Neural progenitor cell (in vitro differentiated cells): ENCODE measurements around the gene CCDC134. TPM values are rescaled to one million over a fixed set of nuclear protein-coding genes. Genes with fewer than 3 reads are reported as not detected.
A peak's percentile ranks its signal among the peaks of the same experiment; 100 is the strongest.

Experiments
- DNase-seq: peaks from one replicate; pipeline ENCODE4 v3.0.0-alpha.2; 2016; ENCODE audit warnings: low spot score
- H2AFZ ChIP-seq: fragments of 200-600 bp; sonication (generic); replicated peaks from 2 replicates; pipeline ENCODE4 v1.6.1; 2016; ENCODE audit warnings: antibody characterized with exemption
- H3F3A ChIP-seq: fragments of 200-600 bp; sonication (generic); 2 replicates; pipeline ENCODE4 v1.6.1; 2016; ENCODE audit warnings: antibody characterized with exemption, low read depth
- H3K27ac ChIP-seq: fragments of 200-600 bp; sonication (generic); 2 replicates; pipeline ENCODE4 v1.5.1; 2016; ENCODE audit warnings: mild to moderate bottlenecking
- H3K27me3 ChIP-seq: fragments of 200-600 bp; sonication (generic); 2 replicates; pipeline ENCODE4 v1.6.1; 2016; ENCODE audit warnings: mild to moderate bottlenecking, moderate library complexity
- H3K36me3 ChIP-seq: fragments of 200-600 bp; sonication (generic); 2 replicates; pipeline ENCODE4 v1.5.1; 2016
- H3K4me1 ChIP-seq: fragments of 200-600 bp; sonication (generic); 2 replicates; pipeline ENCODE4 v1.6.1; 2016; ENCODE audit warnings: mixed run types
- H3K4me2 ChIP-seq: fragments of 200-600 bp; sonication (generic); 2 replicates; pipeline ENCODE4 v1.6.1; 2016
- H3K4me3 ChIP-seq: fragments of 200-600 bp; sonication (generic); 2 replicates; pipeline ENCODE4 v1.5.1; 2016
- H3K79me2 ChIP-seq: fragments of 200-600 bp; sonication (generic); 2 replicates; pipeline ENCODE4 v1.6.1; 2016; ENCODE audit warnings: low read depth
- H3K9ac ChIP-seq: fragments of 200-600 bp; sonication (generic); 2 replicates; pipeline ENCODE4 v1.6.1; 2016
- H3K9me3 ChIP-seq: fragments of 200-600 bp; sonication (generic); 2 replicates; pipeline ENCODE4 v1.5.1; 2016; ENCODE audit warnings: low read depth
- H4K20me1 ChIP-seq: fragments of 200-600 bp; sonication (generic); 2 replicates; pipeline ENCODE4 v1.6.1; 2016; ENCODE audit warnings: low read depth
- H3K27ac Mint-ChIP-seq: 3 replicates; pipeline ENCODE4 v1.8.0; 2021; ENCODE audit warnings: mixed read lengths
- H3K27me3 Mint-ChIP-seq: 2 replicates; pipeline ENCODE4 v1.8.0; 2022; ENCODE audit warnings: low read depth, mild to moderate bottlenecking, inconsistent platforms, moderate library complexity, mixed read lengths; ENCODE audit not compliant: insufficient read depth
- H3K36me3 Mint-ChIP-seq: 3 replicates; pipeline ENCODE4 v1.8.0; 2021; ENCODE audit warnings: mixed read lengths
- H3K4me1 Mint-ChIP-seq: 3 replicates; pipeline ENCODE4 v1.8.0; 2021; ENCODE audit warnings: mixed read lengths
- H3K4me3 Mint-ChIP-seq: 3 replicates; pipeline ENCODE4 v1.8.0; 2021; ENCODE audit warnings: mild to moderate bottlenecking, moderate library complexity, mixed read lengths
- H3K9me3 Mint-ChIP-seq: 3 replicates; pipeline ENCODE4 v1.8.0; 2020; ENCODE audit warnings: mixed read lengths
- CTCF ChIP-seq: fragments of 200-600 bp; sonication (generic); IDR thresholded peaks from 2 replicates; pipeline ENCODE4 v1.5.1; 2017; ENCODE audit warnings: antibody characterized with exemption, mild to moderate bottlenecking
- EZH2 ChIP-seq: fragments of 200-600 bp; sonication (generic); IDR thresholded peaks from 2 replicates; pipeline ENCODE4 v1.6.1; 2017; ENCODE audit warnings: antibody characterized with exemption, mild to moderate bottlenecking, moderate library complexity
- EZH2phosphoT487 ChIP-seq: fragments of 200-600 bp; sonication (generic); IDR thresholded peaks from 2 replicates; pipeline ENCODE4 v1.6.1; 2017; ENCODE audit warnings: antibody characterized with exemption
- total RNA-seq: library from RNA; depleted of rRNA; stranded (reverse); fragments of >200 nt; gene quantifications from 2 replicates; pipeline ENCODE4 v1.2.3, GENCODE V29; 2015; ENCODE audit warnings: low replicate concordance

The CCDC134 gene
- total RNA-seq, 1 donor from 2014 or later: 8.8 TPM

- Mint-ChIP-seq H3K36me3 (peaks cover 50% of the 10 kb centered on the region), H3K9me3 (no peaks in the 10 kb centered on the region), H3K27ac (no peak overlapping the region), H3K4me3 (no peak overlapping the region), H3K27me3 (peaks cover 2% of the 10 kb centered on the region), H3K4me1 (peaks cover 51% of the 10 kb centered on the region)
- Histone ChIP-seq H3K79me2 (peaks cover 100% of the 10 kb centered on the region), H3K4me3 (no peak overlapping the region), H3K36me3 (peaks cover 3% of the 10 kb centered on the region), H3K27ac (peak overlapping the region; percentile 86), H3K9ac (no peak overlapping the region), H3K4me1 (peaks cover 30% of the 10 kb centered on the region), H4K20me1 (peaks cover 93% of the 10 kb centered on the region), H2AFZ (no peak overlapping the region), H3F3A (peaks cover 28% of the 10 kb centered on the region), H3K4me2 (no peak overlapping the region), H3K9me3 (no peaks in the 10 kb centered on the region), H3K27me3 (no peaks in the 10 kb centered on the region)
- TF ChIP-seq EZH2 (no peak), CTCF (no peak), EZH2phosphoT487 (no peak)
- no peak for DNase-seq
Observed at GRCh38 chr22:41841085-41841712, 40.7 kb downstream of the CCDC134 start.

- Mint-ChIP-seq H3K9me3 (no peaks in the 10 kb centered on the region), H3K4me1 (peaks cover 48% of the 10 kb centered on the region), H3K4me3 (no peak overlapping the region), H3K36me3 (peaks cover 45% of the 10 kb centered on the region), H3K27me3 (peaks cover 2% of the 10 kb centered on the region), H3K27ac (no peak overlapping the region)
- H3K4me2 ChIP-seq: no peak overlapping the region
- H4K20me1 ChIP-seq: peaks cover 97% of the 10 kb centered on the region
- no peaks in the 10 kb centered on the region for H3K36me3 ChIP-seq
- no peaks in the 10 kb centered on the region for H3K27me3 ChIP-seq
- H2AFZ ChIP-seq: no peak overlapping the region
- H3K9ac ChIP-seq: no peak overlapping the region
- no peak for DNase-seq
- TF ChIP-seq EZH2phosphoT487 (no peak), CTCF (no peak), EZH2 (no peak)
- H3K4me3 ChIP-seq: no peak overlapping the region
- H3K79me2 ChIP-seq: peaks cover 100% of the 10 kb centered on the region
- H3K27ac ChIP-seq: no peak overlapping the region
- H3F3A ChIP-seq: peaks cover 33% of the 10 kb centered on the region
- peaks cover 34% of the 10 kb centered on the region for H3K4me1 ChIP-seq
- H3K9me3 ChIP-seq: no peaks in the 10 kb centered on the region
Observed at GRCh38 chr22:41842996-41843970, 42.8 kb downstream of the CCDC134 start.

GRCh38 chr22:41844036-41844435 lies 43.6 kb downstream of the CCDC134 start:
- peaks cover 97% of the 10 kb centered on the region for H4K20me1 ChIP-seq
- H3K27ac Mint-ChIP-seq: peak overlapping the region; percentile 39

More at GRCh38 chr22:41844036-41844435, 43.6 kb downstream of the CCDC134 start:
- Histone ChIP-seq H3K4me3 (no peak overlapping the region), H3K79me2 (peaks cover 100% of the 10 kb centered on the region), H3K36me3 (no peaks in the 10 kb centered on the region), H3K4me2 (peak overlapping the region; percentile 0), H3K4me1 (peaks cover 34% of the 10 kb centered on the region), H3K27me3 (no peaks in the 10 kb centered on the region), H2AFZ (no peak overlapping the region), H3F3A (peaks cover 33% of the 10 kb centered on the region), H3K9ac (no peak overlapping the region), H3K27ac (peak overlapping the region; percentile 84), H3K9me3 (no peaks in the 10 kb centered on the region)
- Mint-ChIP-seq H3K4me1 (peaks cover 46% of the 10 kb centered on the region), H3K4me3 (no peak overlapping the region), H3K27me3 (peaks cover 2% of the 10 kb centered on the region), H3K9me3 (no peaks in the 10 kb centered on the region), H3K36me3 (peaks cover 42% of the 10 kb centered on the region)
- TF ChIP-seq EZH2phosphoT487 (no peak), EZH2 (no peak), CTCF (no peak)
- DNase-seq: no peak
